Activated T-cell treated with anti-CD3 and anti-CD28 coated beads, Interleukin-2, amount 50 U/mL, for 1 hour (primary cell): ENCODE data around the gene PCDH12.

Experiments
- DNase-seq: peaks from one replicate; pipeline ENCODE4 v3.0.0-alpha.2; 2020

PCDH12 gene

GRCh38 chr5:141958113-141958512 lies at the start of gene PCDH12:
TSS of gene PCDH12 (minus strand) at chr5:141958202. CDS start at chr5:141957851, 351 bp downstream.
- no peak for DNase-seq

GRCh38 chr5:142007237-142007544 lies 49.2 kb upstream of the PCDH12 start:
- no peak for DNase-seq

DNA sequence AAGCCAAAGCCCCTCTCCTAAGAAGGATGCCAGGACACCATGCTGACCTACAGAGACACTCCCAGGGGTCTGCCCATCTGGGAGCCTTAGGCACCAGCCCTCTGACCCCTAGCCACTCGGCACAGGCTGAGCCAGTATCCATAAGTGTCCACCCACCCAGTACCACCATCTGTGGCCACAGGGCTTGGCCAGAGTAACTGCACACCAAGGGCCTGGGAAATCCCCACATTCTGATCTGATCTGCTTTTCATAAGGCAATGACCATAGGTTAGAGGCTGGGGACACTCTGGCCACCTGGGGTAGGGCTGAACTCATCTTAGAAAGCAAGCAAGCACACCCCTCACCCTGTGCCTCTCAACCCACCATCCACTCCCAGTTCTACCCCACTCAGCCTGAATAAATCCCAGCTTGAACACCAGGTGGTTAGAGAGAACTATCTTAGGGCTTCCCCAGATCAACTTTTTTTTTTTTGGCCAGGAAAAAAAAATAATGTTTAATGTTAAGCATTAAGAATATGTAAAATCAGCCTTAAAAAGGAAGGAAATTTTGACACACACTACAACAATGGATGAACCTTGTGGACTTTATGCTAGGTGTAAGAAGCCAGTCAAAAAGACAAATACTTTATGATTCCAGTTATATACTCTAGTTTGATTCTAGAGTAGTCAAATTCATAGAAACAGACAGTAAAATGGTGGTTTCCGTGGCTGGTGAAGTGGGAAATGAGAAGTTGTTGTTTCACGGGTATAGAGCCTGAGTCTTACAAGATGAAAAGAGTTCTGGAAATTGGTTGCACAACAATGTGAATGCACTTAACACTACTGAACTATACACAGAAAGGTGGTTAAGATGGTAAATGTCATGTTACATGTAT lies 48.6 kb upstream of the PCDH12 start:
- DNase-seq = no peak

DNA sequence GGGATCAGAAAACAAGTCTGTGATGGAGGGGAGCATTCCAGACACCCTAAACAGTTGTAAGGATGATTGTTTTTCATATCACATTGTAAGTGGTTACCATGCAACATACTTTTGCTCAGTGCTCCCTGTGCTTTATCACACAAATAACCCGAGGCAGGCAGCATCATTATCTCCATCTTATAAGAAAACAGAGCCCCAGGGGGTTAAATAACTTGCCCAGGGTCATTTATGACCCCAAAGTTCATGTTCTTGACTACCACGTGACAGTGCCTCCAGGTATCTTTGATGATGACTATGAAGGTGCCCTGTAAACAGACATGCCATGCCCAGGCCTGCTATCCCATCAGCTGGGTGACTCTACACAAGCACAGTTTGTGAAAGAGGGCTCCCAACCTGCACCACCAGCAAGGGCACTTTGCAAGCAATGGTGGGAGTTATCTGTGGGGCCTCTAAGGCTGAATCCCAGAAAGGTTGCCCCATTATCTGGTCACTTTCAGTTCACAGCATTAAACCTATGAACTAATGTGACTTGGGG lies 45.3 kb upstream of the PCDH12 start:
- DNase-seq = no peak

DNA sequence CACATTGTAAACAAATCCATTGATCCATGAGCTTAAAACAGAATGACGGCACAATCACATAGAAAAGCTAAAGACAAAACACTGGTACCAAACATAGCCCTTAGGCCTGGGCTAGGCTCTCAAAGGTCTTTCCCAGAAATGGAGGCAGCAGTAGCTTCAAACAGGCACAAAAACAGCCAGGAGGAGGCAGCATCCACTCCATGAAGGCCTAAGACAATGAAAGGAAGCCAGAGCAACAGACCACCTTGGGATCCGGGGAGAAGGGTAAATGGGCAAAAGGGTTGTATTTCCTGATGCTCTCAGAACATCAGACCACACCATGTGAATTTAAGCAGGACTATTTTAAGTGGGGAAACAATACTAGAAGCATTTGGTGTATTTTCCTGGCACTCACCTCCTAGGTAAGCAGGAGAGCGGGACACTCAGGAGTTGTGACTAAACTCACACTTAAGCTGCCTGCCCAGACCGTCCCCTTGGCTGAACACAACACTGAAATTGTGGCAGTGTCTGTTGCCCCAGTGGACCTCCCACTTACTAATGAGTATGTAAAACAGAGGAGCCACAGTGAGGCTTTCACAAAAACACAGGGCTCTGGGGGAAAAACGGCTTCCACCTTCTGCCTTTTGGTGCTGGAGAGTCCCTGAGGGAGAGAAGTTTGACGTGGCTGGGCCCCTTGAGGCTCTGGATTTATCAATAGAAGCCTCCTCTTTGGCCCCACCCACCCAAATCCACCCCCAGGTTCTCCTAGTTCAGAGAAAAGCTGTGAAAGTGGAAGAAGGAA lies 42.9 kb upstream of the PCDH12 start:
- DNase-seq = no peak

DNA sequence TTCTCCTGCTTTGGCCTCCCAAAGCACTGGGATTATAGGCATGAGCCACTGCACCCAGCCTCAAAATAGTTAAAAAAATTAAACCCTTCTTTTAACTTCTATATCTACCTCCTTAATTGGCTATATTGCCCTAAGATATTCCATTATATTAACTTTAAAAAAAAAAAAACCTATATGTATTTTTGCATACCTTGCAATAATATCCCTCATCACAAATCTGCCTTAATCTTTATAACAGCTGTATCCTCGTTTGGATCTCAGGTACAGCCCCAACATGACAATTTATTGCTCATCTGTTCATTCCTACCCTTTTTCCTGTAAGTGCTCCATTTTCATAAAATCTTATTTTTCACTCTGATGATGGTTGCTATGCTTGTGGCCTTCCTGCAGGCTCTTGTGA lies 42.2 kb upstream of the PCDH12 start:
- no peak for DNase-seq

DNA sequence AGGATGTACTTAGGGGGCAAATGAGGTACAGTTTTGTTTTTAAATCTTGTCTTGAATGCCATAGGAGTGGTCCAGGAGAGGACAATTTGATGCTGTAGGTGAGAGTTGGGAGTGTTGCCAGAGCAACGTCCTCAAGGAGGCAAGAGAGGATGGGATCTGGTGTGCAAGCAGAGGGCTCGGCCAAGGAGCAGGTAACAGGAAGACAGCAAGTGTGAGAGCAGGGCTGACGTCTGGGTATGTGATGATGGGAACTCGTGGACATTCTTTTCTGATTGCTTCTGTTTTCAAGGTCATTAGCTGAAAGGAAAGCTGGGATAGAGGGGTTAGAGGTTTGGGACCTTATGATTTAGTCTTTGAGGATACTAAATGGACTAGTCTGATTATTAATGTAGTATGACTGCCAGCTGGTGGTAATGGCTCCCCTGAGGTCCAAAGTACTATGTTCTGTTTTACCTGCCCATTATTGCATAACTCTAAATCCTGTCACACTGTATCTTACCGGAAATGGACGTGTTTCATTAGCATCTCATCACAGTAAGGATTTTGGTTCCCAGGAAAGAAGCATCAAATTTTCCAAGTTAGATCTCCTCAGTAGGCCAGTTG lies 39.5 kb upstream of the PCDH12 start:
- DNase-seq = no peak

- DNase-seq = no peak
Observed at GRCh38 chr5:141995656-141996055, 37.7 kb upstream of the PCDH12 start.

- DNase-seq = no peak
Observed at GRCh38 chr5:141994511-141995136, 36.6 kb upstream of the PCDH12 start.

DNA sequence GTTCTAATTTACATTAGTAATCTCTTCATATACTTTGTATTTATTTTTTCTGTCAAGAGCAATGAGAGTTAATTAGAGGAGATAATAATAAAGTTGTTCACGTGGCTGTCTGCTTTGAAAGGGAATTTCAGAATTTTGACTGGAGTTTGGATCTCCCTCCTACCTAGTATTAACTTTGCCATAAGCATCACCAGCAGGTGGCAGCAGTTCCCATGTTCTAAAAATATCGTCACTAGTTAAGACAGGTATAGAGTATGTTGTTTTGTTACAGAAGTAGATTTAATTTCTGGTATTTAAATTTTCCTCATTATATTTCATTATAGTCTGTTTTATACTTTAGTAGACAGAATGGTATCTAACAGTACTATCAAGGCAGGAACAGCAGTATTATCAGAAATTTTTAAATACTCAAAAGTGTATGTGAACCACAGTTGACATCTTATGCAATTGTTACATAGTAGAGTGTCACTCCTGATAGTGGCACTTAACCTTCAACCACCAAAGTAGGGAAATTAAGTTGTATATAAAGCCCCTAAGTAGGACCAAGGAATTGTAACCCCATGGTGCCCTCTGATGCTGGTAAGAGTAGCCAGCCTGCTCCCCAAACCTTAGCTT lies 34.5 kb upstream of the PCDH12 start:
- DNase-seq = peak; percentile 76

DNA sequence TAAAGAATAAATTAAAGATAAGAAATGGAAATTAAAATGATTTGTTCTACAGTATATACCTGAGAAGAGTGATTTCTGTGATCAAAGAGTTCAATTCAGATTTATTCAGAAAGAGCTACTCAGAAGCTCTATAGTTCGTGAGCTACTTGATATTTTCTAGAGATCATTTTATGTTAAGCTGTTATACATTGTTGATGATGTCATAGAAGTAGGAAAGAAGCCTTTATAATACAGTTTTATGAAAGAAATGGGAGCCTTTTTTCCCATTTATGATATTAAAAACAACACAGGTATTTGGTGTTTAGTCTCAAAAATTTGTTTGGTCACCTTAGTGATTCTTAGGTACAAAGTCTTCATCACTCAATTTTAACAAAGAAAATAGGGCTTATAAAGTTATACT lies 31.7 kb upstream of the PCDH12 start:
- DNase-seq = no peak

GRCh38 chr5:141986072-141986471 lies 28.1 kb upstream of the PCDH12 start:
- DNase-seq = no peak

DNA sequence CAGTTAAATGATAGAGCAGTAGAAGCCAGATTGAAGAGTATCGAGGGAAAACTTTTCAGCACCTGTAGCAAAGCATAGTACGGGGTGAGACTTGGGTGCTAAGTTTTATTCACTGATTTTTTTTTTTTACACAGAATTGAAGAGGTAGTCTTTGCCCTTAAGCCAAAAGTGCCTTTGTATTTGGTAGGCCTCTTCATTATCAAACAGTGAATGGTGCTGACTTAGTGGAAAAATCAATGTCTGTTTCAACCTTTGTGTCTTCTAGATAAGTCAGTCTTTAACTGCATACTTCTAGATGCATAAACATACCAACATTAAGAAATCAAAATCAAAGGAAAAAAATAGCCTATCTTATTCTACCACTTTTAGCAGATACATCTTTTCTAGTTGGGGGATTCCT lies 24.6 kb upstream of the PCDH12 start:
- no peak for DNase-seq

GRCh38 chr5:141978389-141978788 lies 20.4 kb upstream of the PCDH12 start:
- no peak for DNase-seq

DNA sequence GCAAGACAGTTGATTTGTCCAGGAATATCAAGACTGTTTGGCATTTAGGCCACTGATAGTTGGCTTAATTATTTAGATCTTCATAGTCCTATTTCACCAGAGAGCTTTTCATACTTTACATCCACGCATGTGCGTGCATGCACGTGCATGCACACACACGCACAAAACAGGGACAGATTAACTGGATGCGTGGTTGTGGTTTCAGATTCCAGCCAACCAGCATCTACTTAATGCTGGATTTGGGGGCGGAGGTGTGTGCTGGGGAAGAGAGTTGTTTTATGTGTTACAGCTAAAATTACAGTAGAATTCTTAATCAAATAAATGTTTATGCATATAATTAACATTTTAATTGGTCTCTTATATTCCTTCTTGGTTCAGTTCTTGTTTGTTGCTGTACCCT lies 18.2 kb upstream of the PCDH12 start:
- no peak for DNase-seq

DNA sequence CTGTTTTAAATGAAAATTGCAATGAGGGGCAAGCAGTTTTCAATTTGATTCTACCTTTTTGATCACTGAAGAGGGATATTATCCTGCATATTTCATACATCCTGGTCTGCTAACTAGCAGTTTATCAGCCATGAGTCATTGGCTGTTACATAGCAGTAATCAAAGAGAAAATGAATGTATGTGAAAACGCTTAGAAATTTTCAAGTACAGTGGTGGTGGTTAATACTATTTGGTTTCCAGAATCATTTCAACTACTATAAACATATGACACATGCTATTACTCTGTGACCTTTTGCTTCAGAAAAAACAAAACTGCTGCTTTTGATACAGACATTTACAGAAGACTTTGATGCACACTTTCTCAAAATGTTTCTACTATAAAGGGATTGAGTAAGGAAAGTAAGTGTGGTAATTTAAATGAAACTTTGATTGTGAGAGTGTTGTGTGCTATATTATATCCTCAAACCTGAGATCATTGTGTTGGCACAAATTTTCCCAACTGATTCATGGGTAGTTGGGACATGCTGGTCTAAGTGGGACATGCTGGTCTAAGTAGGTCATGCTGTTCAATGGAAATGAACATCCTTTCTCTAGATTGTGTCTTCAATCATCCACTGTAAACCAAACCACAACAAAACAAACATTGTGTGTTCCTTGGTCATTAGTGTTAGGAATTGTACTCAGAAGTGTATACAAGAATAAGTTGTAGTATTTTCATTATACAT lies 16.0 kb upstream of the PCDH12 start:
- DNase-seq = no peak

- no peak for DNase-seq
Observed at GRCh38 chr5:141969783-141970771, 12.1 kb upstream of the PCDH12 start.

DNA sequence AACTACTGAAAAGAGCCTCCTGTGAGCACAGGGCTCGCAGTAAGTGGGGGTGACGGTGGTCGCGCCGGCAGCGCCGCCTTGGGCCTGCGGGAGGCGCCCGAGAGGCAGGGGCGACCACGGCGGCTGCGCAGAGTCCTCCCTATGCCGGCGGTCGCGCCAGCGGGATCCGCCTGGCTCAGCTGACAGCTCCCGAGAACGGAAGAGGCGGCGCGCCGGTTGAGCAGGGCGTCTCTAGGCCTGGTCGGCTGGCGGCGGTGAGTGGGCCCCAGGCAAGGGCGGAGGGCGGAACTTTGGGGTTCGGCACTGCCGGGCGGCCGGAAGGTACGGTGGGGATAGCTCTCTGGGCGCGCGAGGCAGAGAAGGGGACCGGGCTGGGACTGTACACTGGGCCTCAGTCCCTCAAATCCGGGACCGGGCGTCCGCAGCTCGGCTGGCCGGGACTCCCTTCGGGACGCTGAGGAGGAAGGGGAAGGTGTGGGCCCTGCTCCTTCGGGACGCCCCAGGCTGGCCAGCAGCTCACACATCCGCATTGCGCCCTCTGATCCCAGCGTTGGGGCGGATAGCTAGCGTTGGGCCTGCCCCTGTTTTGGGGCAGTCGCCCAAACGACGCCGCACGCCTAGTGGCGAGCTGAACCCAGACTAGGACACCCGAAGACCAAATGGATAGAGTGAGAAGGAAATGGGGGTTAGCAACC lies 11.1 kb upstream of the PCDH12 start, which contains the start of gene RNF14:
Gene RNF14, plus strand, starts transcription at position 192 of the 695 bp plus-strand sequence. CDS start 4,484 bp downstream, outside the sequence.
- peak; percentile 91 for DNase-seq

- DNase-seq = no peak
Observed at GRCh38 chr5:141966963-141967333, 8.9 kb upstream of the PCDH12 start.
